ENCODE data around the gene ELP1. TPM values are rescaled to one million over a fixed set of nuclear protein-coding genes. Genes with fewer than 3 reads are reported as not detected.

Gene ELP1
- total RNA-seq, 1 donor from 2014 or later = 24.7 TPM

GRCh38 chr9:108967916-108968315, 34.0 kb upstream of the ELP1 start:
- no peak for DNase-seq (ENCODE audit: low read depth)
- no peak overlapping the region for H3K4me3 ChIP-seq (ENCODE audit: low read depth, low read length)
- no peaks in the 10 kb centered on the region for H3K27me3 ChIP-seq (ENCODE audit: control insufficient read depth, insufficient read depth, low read length)
- TF ChIP-seq CTCF (IDR thresholded peaks at IDR 0.05; ENCODE audit: insufficient read depth, low read length, poor library complexity, severe bottlenecking) = no peak
- H3K36me3 ChIP-seq (ENCODE audit: control insufficient read depth, insufficient read depth, low read length) = no peaks in the 10 kb centered on the region

GRCh38 chr9:108963459-108964143, 29.7 kb upstream of the ELP1 start:
- DNase-seq (ENCODE audit: low read depth) = no peak
- Histone ChIP-seq H3K4me3 (ENCODE audit: low read depth, low read length) (no peak overlapping the region), H3K27me3 (ENCODE audit: control insufficient read depth, insufficient read depth, low read length) (no peaks in the 10 kb centered on the region), H3K36me3 (ENCODE audit: control insufficient read depth, insufficient read depth, low read length) (no peaks in the 10 kb centered on the region)
- TF ChIP-seq CTCF (IDR thresholded peaks at IDR 0.05; ENCODE audit: insufficient read depth, low read length, poor library complexity, severe bottlenecking) = no peak

GRCh38 chr9:108961151-108961550, 27.2 kb upstream of the ELP1 start:
- no peak for TF ChIP-seq CTCF (IDR thresholded peaks at IDR 0.05; ENCODE audit: insufficient read depth, low read length, poor library complexity, severe bottlenecking)
- Histone ChIP-seq H3K36me3 (ENCODE audit: control insufficient read depth, insufficient read depth, low read length) (no peaks in the 10 kb centered on the region), H3K27me3 (ENCODE audit: control insufficient read depth, insufficient read depth, low read length) (no peaks in the 10 kb centered on the region), H3K4me3 (ENCODE audit: low read depth, low read length) (no peak overlapping the region)
- DNase-seq (ENCODE audit: low read depth) = no peak

GRCh38 chr9:108960331-108960730, 26.4 kb upstream of the ELP1 start:
- Histone ChIP-seq H3K36me3 (ENCODE audit: control insufficient read depth, insufficient read depth, low read length) (no peaks in the 10 kb centered on the region), H3K27me3 (ENCODE audit: control insufficient read depth, insufficient read depth, low read length) (no peaks in the 10 kb centered on the region), H3K4me3 (ENCODE audit: low read depth, low read length) (no peak overlapping the region)
- DNase-seq (ENCODE audit: low read depth) = no peak
- TF ChIP-seq CTCF (IDR thresholded peaks at IDR 0.05; ENCODE audit: insufficient read depth, low read length, poor library complexity, severe bottlenecking) = no peak

- TF ChIP-seq CTCF (IDR thresholded peaks at IDR 0.05; ENCODE audit: insufficient read depth, low read length, poor library complexity, severe bottlenecking) = no peak
- DNase-seq (ENCODE audit: low read depth) = no peak
- no peaks in the 10 kb centered on the region for H3K27me3 ChIP-seq (ENCODE audit: control insufficient read depth, insufficient read depth, low read length)
Measured at GRCh38 chr9:108956631-108957026, 22.7 kb upstream of the ELP1 start.

GRCh38 chr9:108956022-108956630, 22.2 kb upstream of the ELP1 start:
- no peaks in the 10 kb centered on the region for H3K36me3 ChIP-seq (ENCODE audit: control insufficient read depth, insufficient read depth, low read length)
- TF ChIP-seq CTCF (IDR thresholded peaks at IDR 0.05; ENCODE audit: insufficient read depth, low read length, poor library complexity, severe bottlenecking) = no peak
- DNase-seq (ENCODE audit: low read depth) = no peak
- H3K4me3 ChIP-seq (ENCODE audit: low read depth, low read length) = no peak overlapping the region
- no peaks in the 10 kb centered on the region for H3K27me3 ChIP-seq (ENCODE audit: control insufficient read depth, insufficient read depth, low read length)

More at GRCh38 chr9:108956631-108957026, 22.7 kb upstream of the ELP1 start:
- Histone ChIP-seq H3K36me3 (ENCODE audit: control insufficient read depth, insufficient read depth, low read length) (no peaks in the 10 kb centered on the region), H3K4me3 (ENCODE audit: low read depth, low read length) (no peak overlapping the region)
